HG02610 (cell line): ENCODE data around the gene PEX16.

Experiments
- ATAC-seq: cut with Tn5 transposase; IDR thresholded peaks from one replicate; pipeline ENCODE4 v1.9.1; 2021; ENCODE audit warnings: mild to moderate bottlenecking, moderate library complexity; ENCODE audit not compliant: unreplicated experiment

The PEX16 gene

GRCh38 chr11:45899448-45900174, 18.1 kb downstream of the PEX16 start:
- ATAC-seq: peak; percentile 67

DNA sequence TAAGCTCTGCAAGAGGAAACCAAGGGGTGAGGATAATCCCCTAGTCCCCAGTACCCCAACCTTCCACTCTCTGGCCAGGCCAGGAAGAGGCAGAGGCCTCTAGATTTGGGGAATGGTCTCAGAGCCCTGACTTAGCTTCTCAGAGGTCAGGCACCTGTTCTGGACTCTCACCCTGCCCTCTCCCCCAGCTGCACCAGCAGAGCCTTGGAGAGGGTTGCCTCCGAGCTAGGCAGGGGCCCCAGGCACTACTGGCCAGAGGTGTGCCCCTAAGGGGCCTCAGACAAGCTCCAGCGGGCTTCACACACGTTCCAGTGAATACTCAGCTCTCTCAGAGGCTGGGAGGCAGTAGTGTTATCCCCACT, 18.6 kb downstream of the PEX16 start:
- ATAC-seq: no peak

DNA sequence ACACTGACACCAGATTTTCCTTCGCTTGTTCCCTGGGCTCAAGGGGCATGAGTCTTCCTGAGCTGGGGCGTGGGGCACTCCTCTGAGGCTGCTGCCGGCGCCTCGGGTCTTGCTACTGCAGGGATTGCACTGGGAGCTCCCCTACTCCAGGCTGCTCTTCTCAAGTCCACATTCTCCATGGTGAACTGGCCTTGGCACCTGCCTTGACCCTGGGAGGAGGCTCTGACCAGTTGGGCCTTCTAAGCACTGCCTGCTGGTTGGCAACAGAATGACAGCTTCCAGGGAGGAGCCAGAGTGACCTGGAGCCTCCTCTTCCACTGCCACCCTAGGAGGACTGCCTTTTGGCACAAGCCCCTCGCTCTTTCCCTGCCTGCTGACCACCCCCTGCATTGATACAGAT, 20.1 kb downstream of the PEX16 start:
- no peak for ATAC-seq

DNA sequence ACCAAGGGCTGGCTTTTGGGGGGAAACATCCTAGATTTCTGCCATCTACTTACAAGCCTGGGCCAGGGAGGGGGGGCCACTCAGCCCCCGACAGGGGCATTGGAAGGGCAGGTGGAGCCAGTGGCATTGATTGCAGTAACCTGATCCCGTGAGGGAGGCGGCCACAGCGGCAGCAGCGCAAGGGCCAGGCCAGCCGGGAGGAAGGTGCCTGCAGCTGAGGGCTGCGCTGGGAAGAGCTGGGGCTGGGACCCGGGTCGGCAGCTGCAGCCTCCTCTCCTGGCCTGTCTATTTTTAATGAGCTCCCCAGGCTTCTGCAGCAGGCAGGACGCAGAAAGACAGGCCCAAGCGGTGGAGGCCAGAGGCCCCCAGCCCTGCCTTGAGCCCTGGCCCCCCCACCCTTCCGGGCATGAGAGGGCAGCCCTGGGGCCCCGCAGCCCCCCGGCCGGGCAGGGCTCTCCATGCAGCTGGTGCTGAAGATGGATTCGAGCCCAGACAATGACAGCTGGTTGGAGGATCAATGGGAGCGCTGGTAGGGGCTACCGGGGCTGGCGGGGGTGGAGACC, 21.2 kb downstream of the PEX16 start:
- no peak for ATAC-seq

- no peak for ATAC-seq
These were observed 22.0 kb downstream of the PEX16 start for GRCh38 chr11:45895553-45896259.

- ATAC-seq: no peak
These were observed 23.0 kb downstream of the PEX16 start for GRCh38 chr11:45894555-45895247.

DNA sequence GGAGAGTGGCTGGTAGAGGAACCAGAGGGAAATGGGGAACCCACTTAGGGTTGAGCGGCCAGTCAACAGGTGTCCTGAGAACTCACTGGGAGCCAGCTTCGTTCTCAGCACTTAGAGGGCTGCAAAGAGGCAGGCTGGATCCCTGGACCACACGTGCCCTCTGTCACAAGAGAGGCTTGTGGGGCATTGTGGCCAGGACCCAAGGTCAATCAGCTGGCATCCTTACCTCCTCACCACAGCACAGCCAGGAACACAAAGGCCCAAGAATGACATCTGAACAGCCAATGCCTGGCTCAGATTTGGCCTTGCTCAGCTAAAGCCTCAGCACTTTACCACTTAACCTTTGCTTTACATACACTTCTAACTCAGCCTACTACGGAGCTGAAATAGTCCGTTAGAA, 24.8 kb downstream of the PEX16 start:
- ATAC-seq: no peak

DNA sequence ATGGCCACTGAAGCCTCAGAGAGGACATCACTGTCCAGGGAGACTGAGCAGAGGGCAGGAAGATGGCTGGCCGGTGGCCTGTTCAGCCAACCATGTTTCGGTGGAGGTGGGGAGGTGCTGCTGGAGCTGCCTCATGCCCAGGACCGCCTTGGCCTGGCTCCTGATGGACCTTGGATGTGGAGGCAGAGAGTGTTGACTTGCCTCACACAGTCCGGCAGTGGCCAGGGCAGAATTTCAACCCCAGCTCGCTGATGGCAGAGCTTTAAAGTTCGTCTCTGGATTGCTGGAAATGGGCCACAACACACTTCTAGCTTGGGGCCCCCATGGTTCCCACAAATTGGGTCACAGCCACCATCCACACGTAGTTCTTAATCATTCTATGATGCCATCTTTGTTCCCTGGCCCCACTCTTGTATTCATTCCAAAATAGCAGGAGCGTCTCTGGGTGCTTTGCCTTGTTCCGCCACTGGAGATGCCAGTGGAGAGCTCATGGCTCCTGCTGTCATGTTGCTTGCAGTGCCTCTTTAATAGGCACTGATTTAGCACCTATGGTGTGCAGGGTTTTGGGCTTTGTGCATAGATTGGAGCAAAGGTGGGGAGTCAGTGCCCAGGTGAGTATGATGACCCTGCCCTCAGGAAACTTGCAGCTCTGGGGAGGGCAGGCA, 26.7 kb downstream of the PEX16 start:
- no peak for ATAC-seq

DNA sequence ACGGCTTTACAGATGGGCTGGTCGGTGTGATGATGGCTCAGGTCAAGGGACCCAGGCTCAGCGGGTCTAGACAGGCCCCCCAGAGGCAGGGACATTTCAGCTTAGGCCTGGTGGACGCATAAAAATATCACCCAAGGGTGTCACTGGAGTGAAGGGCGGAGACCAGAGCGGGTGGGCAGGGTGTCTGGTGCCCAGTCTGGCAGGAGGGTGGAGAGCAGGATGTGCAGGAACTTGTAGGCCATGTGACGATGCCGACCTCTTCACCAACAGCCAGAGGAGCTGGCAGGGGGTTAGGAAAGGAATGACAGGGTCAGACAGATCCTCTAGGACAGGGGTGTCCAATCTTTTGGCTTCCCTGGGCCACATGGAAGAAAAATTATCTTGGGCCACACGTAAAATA, 27.7 kb downstream of the PEX16 start:
- no peak for ATAC-seq

DNA sequence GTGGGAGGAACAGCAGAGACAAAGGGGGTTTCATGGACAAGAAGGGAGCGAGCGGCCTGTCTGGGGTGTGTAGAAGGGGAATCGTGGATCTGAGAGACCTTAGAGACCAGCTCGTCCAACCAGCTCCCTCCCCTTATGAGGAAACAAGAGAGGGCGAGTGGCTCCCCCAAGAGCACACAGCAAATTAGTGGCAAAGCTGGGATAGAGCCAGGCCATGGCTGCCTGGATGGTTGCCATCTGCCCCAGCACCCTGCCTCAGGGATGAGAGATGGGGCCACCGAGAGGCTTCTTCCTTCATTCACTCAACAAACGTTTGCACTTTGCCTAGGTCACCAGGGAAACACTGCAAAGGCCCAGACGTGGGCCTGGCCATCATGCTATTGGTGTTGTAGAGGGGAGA, 28.1 kb downstream of the PEX16 start:
- ATAC-seq: no peak

DNA sequence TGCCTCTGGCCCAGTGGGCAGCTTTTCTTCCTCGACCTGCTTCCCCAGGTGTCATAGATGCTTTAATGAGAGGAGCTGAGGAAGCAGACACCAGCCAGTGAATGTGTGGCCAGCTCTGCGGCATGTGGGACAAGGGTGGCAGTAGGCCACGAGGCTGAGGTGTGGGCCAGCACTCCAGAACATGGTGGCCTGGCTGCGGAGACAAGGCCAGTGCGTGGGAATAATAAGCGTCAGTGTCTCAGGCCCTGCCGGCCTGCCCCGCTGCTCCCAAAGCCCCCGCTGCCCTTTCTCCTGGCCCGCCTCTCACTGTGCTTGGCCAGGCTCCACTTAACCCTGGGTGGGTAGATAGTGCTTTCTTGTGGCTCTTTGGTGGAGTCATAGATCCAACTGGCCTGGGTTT, 30.1 kb downstream of the PEX16 start:
- no peak for ATAC-seq

DNA sequence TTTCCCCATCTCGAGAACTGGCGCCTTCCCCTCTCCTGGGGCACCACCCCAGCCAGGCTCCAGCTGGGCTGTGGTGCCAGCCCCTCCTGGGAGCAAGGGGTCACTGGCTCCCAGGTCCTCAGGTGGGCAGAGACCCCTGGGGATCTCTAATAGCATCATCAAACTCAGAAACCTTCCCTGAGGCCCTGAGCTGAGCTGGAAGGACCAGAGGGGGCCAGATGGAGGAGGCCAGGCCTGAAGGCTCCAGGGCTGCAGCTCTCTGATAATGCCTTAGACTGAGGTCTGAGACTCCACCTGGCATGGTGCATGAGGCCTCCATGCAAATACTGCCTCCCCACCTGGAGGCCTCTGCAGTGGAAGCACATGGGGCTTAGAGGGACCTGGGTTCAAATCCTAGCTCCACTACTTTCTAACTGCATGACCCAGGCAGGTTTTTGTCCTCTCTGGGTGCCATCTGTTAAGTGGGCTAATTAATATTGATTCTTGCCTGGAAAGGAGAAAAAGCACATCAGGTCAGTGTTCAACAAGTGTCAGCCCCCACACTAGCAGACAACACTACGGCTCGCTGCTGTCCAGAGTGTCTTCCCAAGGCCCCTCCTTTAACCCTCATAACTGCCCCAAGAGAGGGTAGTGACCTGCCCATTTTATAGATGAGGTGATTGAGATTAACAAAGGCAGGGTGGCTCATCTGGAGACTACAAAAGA, 30.7 kb downstream of the PEX16 start:
- no peak for ATAC-seq

DNA sequence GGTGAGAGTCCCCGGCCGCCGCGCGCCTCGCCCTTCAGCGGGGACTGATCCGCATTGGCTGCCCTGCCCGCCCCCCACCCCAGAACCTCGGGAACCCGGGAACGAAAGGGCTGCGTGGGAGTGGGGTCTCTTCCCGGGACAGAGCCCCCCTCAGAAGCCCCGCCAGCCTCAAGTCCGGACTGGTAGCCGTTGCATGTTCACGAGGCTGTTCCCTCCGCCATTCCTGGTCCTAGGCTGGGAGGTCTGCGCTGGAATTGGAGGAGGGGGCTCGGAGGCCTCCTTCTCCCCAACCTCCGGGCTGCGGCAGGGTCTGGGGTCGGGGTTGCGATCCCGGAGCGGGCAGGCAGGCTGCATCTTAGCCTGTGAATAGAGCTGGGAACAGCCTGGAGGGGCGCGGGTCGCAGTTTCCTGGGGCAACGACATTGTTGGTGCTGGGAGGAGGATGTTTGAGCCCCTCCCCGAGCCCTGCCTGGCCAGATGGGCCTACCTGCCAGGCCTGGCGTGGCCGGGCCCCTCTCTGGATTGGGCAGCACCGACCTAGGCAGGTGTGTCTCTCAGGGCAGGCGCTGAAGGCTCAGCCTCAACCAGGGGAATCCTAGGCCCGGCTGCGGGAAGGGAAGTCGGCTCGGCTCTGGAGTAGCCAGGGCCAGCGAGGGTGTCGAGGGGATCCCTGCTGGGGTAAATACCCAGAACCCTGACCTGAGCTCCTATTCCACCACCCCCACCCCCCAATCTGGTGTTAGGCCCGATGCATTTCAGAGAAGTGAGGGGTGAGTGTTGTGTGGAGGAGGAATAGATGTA, 31.6 kb downstream of the PEX16 start:
- ATAC-seq: no peak

DNA sequence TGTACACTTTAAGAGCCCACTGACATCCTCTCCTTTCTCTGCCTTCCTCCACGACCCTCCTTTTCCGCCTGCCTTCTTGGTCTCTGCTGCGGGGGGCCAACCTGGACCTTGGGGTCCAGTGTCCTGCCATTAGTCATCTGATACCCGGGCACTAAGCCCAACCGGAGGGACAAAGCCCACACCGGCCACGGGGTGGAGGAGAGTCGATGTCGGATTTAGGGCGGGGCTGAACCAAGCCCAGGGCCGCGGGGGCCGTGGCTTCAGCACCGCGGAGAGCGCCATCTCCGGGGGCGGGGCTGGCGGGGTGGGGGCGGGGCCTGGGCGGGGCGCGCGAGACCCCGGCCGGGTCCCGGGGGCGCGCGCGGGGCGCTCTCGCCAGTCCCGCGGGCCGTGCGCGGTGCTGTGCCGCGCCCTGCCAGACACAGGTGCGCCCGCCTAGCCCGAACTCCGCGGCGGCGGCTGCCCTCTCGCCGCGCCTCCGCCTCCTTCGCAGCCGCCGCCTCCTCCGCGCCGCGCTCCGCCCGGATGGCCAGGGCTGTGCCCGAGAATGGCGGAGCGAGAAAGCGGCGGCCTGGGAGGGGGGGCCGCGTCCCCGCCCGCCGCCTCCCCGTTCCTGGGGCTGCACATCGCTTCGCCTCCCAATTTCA, 32.3 kb downstream of the PEX16 start, which contains the start of gene MAPK8IP1:
TSS of gene MAPK8IP1 (plus strand) at position 378 of the 647 bp plus-strand sequence. CDS start at position 548, 170 bp downstream.
- ATAC-seq: peak; percentile 61

DNA sequence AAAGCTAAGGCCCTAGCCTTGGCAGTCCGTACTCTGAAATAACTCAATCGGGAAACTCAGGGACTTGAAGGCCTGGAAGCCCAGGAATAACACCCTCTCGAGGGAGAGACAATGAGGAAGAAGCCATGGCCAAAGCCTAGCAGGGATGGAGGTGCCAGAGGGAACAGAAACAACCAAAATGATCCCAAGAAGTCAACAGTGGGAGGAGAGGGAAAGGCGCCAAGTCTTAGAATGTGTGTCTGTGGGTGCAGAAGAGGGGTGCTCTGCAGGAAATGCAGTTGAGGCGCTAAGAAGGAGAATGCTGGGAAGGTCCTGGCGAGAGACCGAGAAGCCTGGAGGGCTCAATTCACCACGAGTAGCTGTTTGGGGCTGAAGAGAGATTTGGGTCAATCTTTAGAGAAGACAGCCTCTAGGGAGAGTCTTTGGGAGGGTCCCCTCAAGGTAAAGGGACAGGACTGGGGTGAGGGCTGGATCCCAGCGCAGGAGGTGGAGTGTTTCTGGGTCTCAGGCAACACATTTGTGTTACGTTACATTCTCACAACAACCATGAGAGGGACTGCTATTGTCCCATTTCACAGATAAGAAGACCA, 33.0 kb downstream of the PEX16 start:
- ATAC-seq: no peak

DNA sequence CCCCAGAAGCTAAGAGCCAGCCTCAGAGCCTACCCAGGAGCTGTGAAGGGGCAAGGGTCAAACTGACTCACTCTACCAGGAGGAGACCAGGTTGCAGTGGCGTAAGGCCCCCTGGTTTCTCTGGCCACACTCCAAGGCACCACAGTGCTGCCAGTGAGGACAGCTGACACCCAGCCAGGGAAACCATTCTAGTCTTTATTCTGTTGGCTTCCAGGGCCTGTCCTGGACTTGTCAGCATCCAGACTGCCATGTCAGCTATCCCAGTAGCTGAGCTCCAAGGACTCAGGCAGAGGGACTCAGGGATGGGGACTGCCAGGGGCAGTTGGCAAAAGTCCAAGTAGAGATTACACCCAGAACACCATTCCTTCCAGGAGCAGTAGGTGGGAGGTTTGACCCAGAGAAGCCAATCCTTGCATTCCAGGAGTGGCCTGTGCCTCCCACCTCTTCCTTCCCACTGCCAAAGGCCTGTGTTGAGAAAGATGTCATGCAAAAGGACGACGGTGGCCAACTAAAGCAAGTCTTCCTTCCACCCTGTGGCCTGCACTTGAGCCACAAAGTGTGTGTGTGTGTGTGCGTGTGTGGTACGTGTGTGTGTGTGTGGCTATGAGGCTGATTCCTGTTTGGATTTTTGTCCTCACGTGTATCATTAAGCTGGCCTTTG, 35.8 kb downstream of the PEX16 start:
- no peak for ATAC-seq

DNA sequence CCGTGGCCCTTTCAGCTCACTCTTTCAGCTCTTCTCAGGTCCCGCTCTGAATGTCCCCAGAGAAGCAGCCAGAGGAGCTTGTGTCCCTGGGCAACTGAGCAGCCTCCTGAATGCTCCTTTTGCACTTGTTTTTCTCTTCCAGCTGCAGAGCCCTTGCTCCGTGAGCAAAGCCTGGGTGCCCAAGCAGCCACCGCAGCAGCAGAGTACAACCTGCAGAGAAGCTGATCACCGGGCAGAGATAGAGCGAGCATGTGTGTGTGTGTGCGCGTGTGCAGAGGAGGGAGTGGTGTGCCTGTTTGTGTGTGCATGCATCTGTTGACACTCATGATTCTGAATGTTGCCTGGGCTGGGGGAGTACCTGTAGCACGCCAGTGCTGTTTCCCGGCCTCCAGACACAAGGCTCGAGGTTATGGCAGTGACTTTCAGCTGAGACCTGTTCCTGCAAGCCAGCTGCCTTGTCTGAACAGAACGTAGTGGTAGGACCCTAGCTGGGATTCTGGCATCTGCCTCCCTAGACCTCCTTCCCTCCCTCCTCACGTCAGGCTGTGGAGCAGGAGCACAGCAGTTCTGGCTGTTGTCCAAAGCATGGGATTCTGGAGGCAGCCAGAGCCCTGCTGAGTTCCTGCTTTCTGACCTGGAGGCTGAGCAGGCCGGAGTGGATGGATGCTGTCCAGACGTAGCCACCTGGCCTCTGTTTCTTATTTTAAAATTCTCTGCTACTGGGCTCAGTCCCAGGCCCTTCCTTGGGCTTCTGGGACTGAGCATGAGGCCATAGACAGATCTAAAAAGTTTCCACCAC, 36.7 kb downstream of the PEX16 start:
- ATAC-seq: no peak
